GM21360 (cell line): ENCODE results near the gene TBC1D9.
"Not testable (repeated sequence)": the region's sequence is repeated elsewhere in the genome, so short reads cannot be mapped to it uniquely, and the experiment has no call there.

ENCODE experiments used
- ATAC-seq: cut with Tn5 transposase; IDR thresholded peaks from one replicate; pipeline ENCODE4 v1.9.1; 2021; ENCODE audit warnings: mild to moderate bottlenecking, moderate library complexity; ENCODE audit not compliant: unreplicated experiment

Gene TBC1D9

DNA sequence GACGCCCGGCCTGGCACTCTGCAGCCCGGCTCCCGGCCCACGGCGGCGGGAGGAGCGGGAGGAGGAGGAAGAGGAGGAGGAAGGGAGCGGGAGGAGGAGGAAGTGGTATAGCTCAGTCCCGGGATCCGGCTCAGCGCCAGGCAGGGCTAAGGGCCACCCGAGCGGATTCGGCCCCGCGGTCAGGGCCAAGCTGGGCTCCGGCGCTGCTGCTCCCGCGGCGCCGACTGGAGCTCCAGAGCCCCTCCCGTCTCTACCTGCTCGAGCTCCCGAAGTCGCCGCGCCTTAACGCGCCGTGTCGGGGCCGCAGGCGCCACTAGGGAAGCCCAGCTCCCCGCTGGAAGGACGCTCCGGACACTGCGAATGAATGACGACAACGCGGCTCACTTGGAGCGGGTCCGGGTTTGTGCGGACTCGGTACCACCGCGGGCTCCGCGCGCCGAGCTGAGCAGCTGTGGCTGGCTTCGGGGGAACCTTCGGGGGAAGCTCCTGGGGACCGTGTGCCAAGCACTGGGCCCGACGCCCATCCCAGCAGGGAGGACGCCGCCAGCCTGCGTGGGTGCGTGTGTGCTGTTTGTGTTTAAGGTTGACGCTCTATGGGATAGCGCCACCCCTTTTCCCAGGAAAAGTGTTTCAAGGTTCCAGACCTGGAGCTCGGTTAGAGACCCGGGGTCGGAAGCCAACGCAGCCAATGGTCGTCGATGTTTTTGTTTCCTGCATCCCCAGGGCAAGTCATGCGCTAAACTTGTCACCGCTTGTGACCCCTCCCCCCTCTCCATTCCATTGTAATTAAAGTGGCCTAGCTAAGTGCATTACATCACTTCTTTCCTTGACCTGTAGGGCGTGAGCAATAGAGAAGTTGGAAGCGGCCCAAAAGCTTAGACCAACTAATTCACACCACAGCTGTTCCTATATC, at the start of gene TBC1D9:
TBC1D9 (minus strand) TSS at position 67 of the 913 bp plus-strand sequence. CDS start 340 bp downstream, outside the sequence.
- peak; percentile 42 for ATAC-seq

GRCh38 chr4:140805293-140805692, 49.1 kb upstream of the TBC1D9 start:
- no peak for ATAC-seq

- no peak for ATAC-seq
Observed at GRCh38 chr4:140802591-140802990, 46.4 kb upstream of the TBC1D9 start.

- no peak for ATAC-seq
Observed at GRCh38 chr4:140800666-140801065, 44.5 kb upstream of the TBC1D9 start.

- peak; percentile 61 for ATAC-seq
Observed at GRCh38 chr4:140799686-140800225, 43.6 kb upstream of the TBC1D9 start.

- ATAC-seq: no peak
Observed at GRCh38 chr4:140793291-140793690, 37.1 kb upstream of the TBC1D9 start.

- peak; percentile 88 for ATAC-seq
Observed at GRCh38 chr4:140790765-140791164, 34.6 kb upstream of the TBC1D9 start.

DNA sequence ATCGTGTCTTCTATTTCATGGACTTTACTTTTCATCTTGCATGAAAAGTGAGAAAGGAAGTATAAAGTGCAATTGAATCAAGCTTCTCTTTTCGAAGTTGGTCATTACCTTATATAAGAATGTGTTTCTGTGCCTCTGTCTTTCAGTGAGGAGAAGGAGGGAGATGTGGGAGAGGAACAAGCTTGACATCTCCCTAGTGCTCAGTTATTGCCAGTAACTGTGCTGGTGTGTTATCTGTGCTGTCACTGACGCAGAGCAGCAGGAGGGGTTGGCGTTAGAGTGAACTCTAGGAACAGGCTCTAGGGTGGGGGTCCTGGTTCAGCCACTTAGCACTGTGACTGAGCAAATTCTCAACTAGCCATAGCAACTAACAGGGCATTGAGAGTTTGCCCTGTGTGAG, 34.0 kb upstream of the TBC1D9 start:
- no peak for ATAC-seq

GRCh38 chr4:140789759-140790158, 33.6 kb upstream of the TBC1D9 start:
- peak; percentile 52 for ATAC-seq

DNA sequence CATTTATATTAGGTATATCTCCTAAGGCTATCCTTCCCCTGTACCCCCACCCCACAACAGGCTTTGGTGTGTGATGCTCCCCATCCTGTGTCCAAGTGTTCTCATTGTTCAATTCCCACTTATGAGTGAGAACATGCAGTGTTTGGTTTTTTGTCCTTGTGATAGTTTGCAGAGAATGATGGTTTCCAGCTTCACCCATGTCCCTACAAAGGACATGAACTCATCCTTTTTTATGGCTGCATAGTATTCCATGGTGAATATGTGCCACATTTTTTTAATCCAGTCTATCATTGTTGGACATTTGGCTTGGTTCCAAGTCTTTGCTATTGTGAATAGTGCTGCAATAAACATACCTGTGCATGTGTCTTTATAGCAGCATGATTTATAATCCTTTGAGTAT, 26.6 kb upstream of the TBC1D9 start:
- ATAC-seq: not testable (repeated sequence)

GRCh38 chr4:140781596-140781995, 25.4 kb upstream of the TBC1D9 start:
- no peak for ATAC-seq

DNA sequence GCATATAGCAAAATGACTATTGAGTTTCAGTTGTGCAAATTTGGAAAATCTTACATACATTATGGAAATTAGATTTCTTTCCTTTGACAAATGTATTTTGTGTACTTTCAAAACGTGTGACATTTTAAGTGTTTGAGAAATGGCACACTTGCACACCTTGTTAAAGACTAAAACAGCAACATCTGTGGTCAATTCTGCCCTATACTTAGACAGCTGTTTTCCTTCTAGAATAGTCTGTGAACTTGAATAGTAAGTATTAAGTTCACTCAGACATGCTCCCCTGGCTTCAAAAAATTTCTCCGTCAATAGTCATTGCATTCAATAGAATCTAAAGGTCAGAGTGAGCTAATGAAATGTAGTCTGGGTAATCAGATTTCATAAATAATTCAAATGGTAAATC, 21.7 kb upstream of the TBC1D9 start:
- ATAC-seq: no peak

DNA sequence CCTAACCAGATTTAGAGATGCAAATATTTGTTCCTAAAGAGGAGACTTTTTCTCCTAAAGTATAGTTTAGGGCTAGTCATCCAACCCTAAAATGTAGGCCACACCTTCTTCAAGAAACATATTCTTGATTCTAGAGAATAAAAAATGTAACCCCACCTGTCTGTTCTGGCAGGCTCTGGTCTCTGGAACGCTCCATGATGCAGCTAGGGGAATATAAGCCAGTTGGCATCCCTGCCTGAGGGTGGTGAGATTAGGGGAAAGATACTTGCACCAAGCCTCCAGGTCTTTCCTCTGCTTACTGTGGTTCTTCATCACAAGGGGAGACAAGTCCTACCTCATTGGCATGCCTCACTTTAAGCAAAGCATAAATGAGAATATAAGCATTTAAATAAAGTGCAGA, 21.2 kb upstream of the TBC1D9 start:
- ATAC-seq: no peak

- no peak for ATAC-seq
Observed at GRCh38 chr4:140776556-140776955, 20.4 kb upstream of the TBC1D9 start.

GRCh38 chr4:140774956-140775355, 18.8 kb upstream of the TBC1D9 start:
- no peak for ATAC-seq

DNA sequence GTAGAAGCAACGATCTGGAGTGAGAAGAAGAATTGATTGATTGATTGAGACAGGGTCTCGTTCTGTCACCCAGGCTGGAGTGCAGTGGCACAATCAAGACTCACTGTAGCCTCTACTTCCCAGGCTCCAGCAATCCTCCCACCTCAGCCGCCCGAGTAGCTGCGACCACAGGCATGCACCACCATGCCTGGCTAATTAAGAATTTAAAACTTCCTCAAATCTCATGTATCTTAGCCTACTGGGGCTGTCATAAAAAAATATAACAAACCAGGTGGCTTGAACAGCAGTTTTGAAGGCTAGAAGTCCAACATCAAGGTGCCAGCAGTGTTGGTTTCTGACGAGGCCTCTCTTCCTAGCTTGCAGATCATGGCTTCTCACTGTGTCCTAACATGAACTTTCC, 18.3 kb upstream of the TBC1D9 start:
- no peak for ATAC-seq

DNA sequence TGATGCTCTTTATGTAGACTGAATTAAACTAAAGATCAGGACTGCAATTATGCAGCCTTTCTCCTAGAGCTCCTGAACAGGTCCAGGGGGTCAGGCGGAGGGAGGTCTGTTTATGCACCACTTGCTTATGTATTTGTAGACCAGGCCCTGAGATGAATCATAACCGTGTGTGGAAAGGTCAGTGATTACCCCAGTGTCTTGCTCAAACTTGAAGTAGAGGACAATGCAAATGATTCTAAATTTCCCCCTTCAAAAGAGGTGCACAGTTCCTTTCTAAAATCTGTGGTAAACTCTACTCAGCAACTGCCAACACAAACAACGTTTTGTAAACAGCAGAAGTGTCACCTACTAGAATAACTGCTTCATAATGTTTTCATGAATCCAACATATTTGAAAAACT, 13.0 kb upstream of the TBC1D9 start:
- ATAC-seq: no peak

DNA sequence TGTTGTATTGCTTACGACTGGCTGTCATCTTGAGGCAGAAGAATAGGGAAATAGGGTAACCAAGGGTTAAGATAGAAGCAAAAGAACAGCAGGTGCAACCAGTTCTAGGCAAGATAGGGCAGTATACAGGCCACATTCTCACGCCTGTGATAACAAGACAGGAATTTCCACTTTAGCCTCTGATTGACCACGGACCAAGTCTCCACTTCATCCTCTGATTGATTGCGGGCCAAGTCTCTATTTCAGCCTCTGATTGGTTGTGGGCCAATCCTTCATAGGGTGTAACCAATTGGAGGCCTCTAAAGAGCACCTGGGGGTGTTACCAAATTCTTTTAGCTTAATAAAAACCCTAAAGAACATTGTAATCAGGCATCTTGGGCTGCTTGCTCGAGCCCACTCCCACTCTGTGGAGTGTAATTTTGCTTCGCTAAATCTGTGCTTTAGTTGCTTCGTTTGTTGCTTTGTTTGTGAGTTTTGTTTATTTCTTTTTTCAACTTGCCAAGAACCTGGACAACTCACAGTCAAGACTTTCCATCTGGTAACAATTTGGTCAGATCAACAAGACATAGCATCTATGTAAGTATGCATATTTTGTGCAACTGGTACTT, 8.7 kb upstream of the TBC1D9 start:
- no peak for ATAC-seq

- ATAC-seq: no peak
Observed at GRCh38 chr4:140762202-140762601, 6.0 kb upstream of the TBC1D9 start.

GRCh38 chr4:140757232-140757630, 1.0 kb upstream of the TBC1D9 start:
- ATAC-seq: no peak

DNA sequence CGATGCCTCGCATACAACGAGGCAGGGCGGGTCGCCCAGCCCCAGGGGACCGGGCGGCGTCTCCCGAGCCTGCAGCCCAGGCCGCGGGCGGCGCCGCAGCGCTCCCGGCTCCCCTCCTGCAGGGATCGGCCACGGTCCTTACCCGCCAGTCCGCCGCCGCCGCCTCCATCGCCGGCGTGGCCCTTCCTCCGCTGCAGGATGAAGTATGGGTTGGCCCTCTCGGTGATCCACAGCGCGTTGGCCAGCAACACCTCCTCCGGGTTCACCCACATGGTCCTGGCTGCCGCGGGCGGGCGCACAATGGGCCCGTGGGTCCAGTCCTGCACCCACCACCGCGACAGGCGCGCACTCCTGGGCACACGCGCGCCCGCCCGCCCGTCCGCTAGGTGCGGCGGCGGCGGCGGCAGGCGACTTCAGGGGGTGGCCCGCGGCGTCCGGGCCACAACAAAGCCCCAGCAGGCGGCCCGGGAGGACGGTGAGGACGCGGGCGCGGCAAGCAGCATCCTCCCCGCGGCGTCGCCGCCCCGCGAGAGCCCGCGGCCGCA, 339 bp downstream of the TBC1D9 start:
- ATAC-seq: peak; percentile 62
